Karpas-422 (cell line): ENCODE measurements around the gene PTPRM. TPM values are rescaled to one million over a fixed set of nuclear protein-coding genes. Genes with fewer than 3 reads are reported as not detected.
"Not testable (repeated sequence)": the region's sequence is repeated elsewhere in the genome, so short reads cannot be mapped to it uniquely, and the experiment has no call there.

Source experiments
- DNase-seq: peaks from one replicate; pipeline ENCODE4 v3.0.0-alpha.2; 2015
- H2AFZ ChIP-seq: fragments of 200-600 bp; sonication (generic); 2 replicates; pipeline ENCODE4 v1.6.1; 2014; ENCODE audit warnings: antibody characterized with exemption, low read length, mixed read lengths
- H3K27ac ChIP-seq: fragments of 200-600 bp; sonication (generic); 2 replicates; pipeline ENCODE4 v1.5.1; 2014; ENCODE audit warnings: mild to moderate bottlenecking, low read length, moderate library complexity
- H3K27me3 ChIP-seq: fragments of 200-600 bp; sonication (generic); 2 replicates; pipeline ENCODE4 v1.6.1; 2014; ENCODE audit warnings: low read length, mixed read lengths
- H3K36me3 ChIP-seq: fragments of 200-600 bp; sonication (generic); 2 replicates; pipeline ENCODE4 v1.6.1; 2014; ENCODE audit warnings: low read length, mixed read lengths; ENCODE audit not compliant: insufficient read depth
- H3K4me1 ChIP-seq: fragments of 200-600 bp; sonication (generic); 2 replicates; pipeline ENCODE4 v1.6.1; 2014; ENCODE audit warnings: mild to moderate bottlenecking, low read length, mixed read lengths
- H3K4me2 ChIP-seq: fragments of 200-600 bp; sonication (generic); 2 replicates; pipeline ENCODE4 v1.6.1; 2014; ENCODE audit warnings: low read length, low read depth, mild to moderate bottlenecking; ENCODE audit not compliant: poor library complexity, severe bottlenecking
- H3K4me3 ChIP-seq: fragments of 200-600 bp; sonication (generic); 2 replicates; pipeline ENCODE4 v1.5.1; 2014; ENCODE audit warnings: mild to moderate bottlenecking, antibody characterized with exemption, low read length, mixed read lengths
- H3K79me2 ChIP-seq: fragments of 200-600 bp; sonication (generic); 2 replicates; pipeline ENCODE4 v1.6.1; 2014; ENCODE audit warnings: mild to moderate bottlenecking, low read length, mixed read lengths
- H3K9ac ChIP-seq: fragments of 200-600 bp; sonication (generic); 2 replicates; pipeline ENCODE4 v1.6.0; 2014; ENCODE audit warnings: low read length
- H3K9me2 ChIP-seq: fragments of 200-600 bp; sonication (generic), shearing (Covaris generic); replicated peaks from 2 replicates; pipeline ENCODE4 v1.6.0; 2014; ENCODE audit warnings: mild to moderate bottlenecking, low read length, moderate library complexity; ENCODE audit not compliant: insufficient read depth
- H3K9me3 ChIP-seq: fragments of 300-700, 200-600 bp; sonication (generic); 2 replicates; pipeline ENCODE4 v1.6.1; 2014; ENCODE audit warnings: low read length, mixed read lengths
- H4K20me1 ChIP-seq: fragments of 200-600 bp; sonication (generic); 2 replicates; pipeline ENCODE4 v1.6.1; 2014; ENCODE audit warnings: mild to moderate bottlenecking, antibody characterized with exemption, low read length, low read depth; ENCODE audit not compliant: insufficient read depth
- total RNA-seq: library from RNA; depleted of rRNA; stranded (reverse); fragments of >200 nt; shearing (Covaris generic); gene quantifications from 2 replicates; pipeline ENCODE4 v1.2.3, GENCODE V29; 2014; ENCODE audit warnings: low replicate concordance

The PTPRM gene
- total RNA-seq, 1 experiment from 2014 or later = not detected

DNA sequence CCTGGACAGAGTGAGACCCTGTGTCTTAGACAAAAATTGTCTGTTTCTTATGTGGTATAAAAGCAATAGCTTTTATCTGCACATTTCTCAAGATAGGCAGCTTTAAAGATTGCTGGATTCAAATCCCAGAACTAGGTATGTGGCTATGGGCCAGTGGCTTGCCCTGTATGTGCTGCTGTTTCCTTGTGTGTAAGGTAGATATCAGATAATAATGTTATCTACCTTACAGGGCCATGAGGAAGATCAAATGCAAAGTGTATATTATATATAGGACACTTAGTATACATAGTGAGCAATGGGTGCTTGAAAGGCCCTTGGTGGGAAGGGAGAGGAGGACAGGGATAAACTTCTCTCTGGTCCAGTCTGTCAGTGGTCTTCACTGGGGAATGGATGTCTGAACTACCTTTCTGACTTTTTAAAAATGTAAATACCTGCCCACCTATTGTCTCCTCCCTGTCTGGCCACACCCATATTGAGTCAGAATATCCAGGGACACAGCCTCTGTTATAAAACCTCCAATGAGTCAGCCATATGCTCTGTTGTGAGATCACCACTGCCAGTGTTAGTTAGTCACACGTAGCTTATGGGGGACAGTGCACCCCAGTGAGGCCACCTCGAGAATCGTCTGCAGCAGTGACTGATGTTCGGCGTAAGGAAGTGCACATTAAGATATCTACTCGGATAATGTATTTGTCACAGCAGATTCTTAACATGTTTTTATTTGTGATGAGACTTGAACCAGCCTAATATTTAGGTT, 383.4 kb downstream of the PTPRM start:
- Histone ChIP-seq H4K20me1 (no peaks in the 10 kb centered on the region), H3K27ac (no peak overlapping the region), H3K9me3 (no peaks in the 10 kb centered on the region), H3K9ac (no peak overlapping the region), H3K36me3 (no peaks in the 10 kb centered on the region), H3K4me1 (no peaks in the 10 kb centered on the region), H3K79me2 (no peaks in the 10 kb centered on the region), H3K4me2 (no peak overlapping the region), H3K9me2 (no peaks in the 10 kb centered on the region), H3K27me3 (no peaks in the 10 kb centered on the region), H2AFZ (no peak overlapping the region), H3K4me3 (no peak overlapping the region)
- no peak for DNase-seq

DNA sequence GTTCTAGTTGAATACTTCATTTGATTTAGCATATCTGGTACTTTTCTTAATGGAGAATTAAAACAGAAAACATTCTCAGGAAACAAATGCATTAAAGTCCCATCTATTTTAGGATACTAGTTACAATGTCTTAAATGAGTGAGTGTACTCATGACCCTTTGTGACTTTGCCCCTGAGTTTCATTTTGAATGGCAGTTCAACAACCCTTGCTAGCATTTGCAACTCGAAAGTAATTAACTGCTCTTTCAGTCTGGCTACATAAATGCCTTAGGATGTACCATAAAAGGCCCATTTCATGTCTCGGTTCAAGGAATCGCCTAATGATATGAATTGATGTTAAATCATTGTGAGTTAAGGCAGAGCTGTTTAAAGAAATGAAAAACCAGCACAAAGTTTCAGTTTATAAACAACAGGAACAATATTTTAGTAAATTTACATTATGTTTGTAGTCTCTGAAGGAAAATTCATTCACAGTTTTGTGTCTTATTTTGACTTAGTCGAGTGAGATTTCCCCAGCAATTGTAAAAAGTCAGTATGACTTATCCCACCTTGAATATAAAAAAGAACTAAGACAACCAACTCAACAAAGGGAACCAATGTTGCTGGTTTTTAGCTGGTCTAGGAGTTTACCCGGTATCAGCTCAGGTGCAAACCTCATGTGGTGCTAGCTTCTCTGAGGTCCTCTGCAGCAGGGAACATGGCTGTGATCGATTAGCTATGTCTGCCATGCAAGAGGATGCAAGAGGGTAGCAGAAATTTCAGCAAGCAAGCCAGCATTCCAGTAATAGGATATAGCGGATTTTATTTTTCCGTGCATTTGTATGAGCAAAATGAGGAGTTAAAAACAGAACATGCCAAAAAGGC, 386.2 kb downstream of the PTPRM start:
- Histone ChIP-seq H3K27ac (no peak overlapping the region), H3K4me3 (no peak overlapping the region)
- no peak for DNase-seq

DNA sequence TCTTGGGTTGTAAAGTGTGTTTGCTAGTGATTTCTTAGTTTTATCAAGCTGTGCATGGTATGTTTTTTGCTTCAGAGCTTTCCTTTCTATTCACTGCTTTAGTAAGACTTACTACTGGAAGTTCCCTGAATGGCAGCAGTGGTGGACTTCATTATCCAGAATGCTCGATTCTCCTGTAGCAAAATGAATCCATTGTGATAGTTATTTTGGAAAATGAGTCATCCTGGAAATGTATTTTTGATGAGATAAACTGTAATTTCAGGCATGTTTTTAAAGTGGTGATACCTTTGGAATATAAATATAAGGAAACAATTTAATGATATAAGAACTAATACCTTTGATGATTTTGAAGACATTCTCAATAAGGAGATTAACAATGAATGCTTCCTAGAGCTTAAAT, 387.1 kb downstream of the PTPRM start:
- Histone ChIP-seq H3K4me3 (no peak overlapping the region), H3K27ac (no peak overlapping the region), H4K20me1 (no peaks in the 10 kb centered on the region), H3K27me3 (no peaks in the 10 kb centered on the region), H3K4me1 (no peaks in the 10 kb centered on the region), H3K9me3 (no peaks in the 10 kb centered on the region), H3K9ac (no peak overlapping the region), H2AFZ (no peak overlapping the region), H3K4me2 (no peak overlapping the region), H3K9me2 (no peaks in the 10 kb centered on the region), H3K36me3 (no peaks in the 10 kb centered on the region), H3K79me2 (no peaks in the 10 kb centered on the region)
- no peak for DNase-seq

More for the DNA sequence above, 386.2 kb downstream of the PTPRM start:
- no peaks in the 10 kb centered on the region for H3K27me3 ChIP-seq
- H2AFZ ChIP-seq = no peak overlapping the region
- no peaks in the 10 kb centered on the region for H4K20me1 ChIP-seq
- no peaks in the 10 kb centered on the region for H3K9me3 ChIP-seq
- H3K4me1 ChIP-seq = no peaks in the 10 kb centered on the region
- H3K79me2 ChIP-seq = no peaks in the 10 kb centered on the region
- H3K9ac ChIP-seq = no peak overlapping the region
- H3K9me2 ChIP-seq = no peaks in the 10 kb centered on the region
- H3K36me3 ChIP-seq = no peaks in the 10 kb centered on the region
- no peak overlapping the region for H3K4me2 ChIP-seq

DNA sequence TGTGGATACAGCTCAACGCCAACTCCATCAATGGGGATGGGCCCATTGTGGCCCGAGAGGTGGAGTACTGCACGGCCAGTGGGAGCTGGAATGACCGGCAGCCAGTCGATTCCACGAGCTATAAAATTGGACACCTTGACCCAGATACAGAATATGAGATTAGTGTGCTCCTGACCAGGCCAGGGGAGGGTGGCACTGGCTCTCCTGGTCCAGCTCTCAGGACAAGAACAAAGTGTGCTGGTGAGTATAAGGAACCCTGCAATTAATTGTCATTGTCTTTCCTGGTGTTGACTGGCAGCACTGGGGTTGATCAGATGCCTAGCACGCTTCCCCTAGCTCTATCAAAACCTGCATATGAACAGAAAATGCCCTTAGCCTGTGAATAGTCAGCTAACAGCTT, 388.1 kb downstream of the PTPRM start:
- Histone ChIP-seq H3K4me3 (no peak overlapping the region), H3K27me3 (no peaks in the 10 kb centered on the region), H3K4me1 (no peaks in the 10 kb centered on the region), H3K9ac (no peak overlapping the region), H4K20me1 (no peaks in the 10 kb centered on the region), H3K9me2 (no peaks in the 10 kb centered on the region), H3K27ac (no peak overlapping the region), H3K9me3 (no peaks in the 10 kb centered on the region), H3K4me2 (no peak overlapping the region), H2AFZ (no peak overlapping the region), H3K36me3 (no peaks in the 10 kb centered on the region), H3K79me2 (no peaks in the 10 kb centered on the region)
- no peak for DNase-seq

DNA sequence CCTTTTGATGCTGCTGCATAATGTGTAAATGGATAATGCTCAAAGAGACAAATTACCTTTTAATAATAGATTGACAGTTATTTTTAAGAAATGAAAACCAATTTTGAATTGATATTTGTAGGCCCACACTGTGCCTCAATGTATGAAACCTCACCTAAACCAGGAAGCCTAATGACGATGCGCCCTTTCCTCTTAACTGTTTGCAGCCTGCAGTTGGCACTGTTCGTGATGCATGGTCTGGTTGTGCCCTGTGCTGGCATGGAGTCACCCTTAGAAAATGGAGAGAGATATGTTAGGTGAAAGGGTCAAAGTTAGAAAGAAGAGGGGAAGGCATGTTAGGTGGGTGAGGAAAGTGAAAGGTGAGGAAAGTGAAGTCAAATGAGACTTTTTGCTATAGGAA, 390.2 kb downstream of the PTPRM start:
- H2AFZ ChIP-seq = no peak overlapping the region
- H3K4me3 ChIP-seq = no peak overlapping the region
- no peaks in the 10 kb centered on the region for H3K79me2 ChIP-seq
- H3K27ac ChIP-seq = no peak overlapping the region
- H3K4me1 ChIP-seq = no peaks in the 10 kb centered on the region
- no peak overlapping the region for H3K4me2 ChIP-seq
- H3K9ac ChIP-seq = no peak overlapping the region
- H3K36me3 ChIP-seq = no peaks in the 10 kb centered on the region
- H3K9me2 ChIP-seq = no peaks in the 10 kb centered on the region
- no peak for DNase-seq
- H3K27me3 ChIP-seq = no peaks in the 10 kb centered on the region
- no peaks in the 10 kb centered on the region for H4K20me1 ChIP-seq
- no peaks in the 10 kb centered on the region for H3K9me3 ChIP-seq

DNA sequence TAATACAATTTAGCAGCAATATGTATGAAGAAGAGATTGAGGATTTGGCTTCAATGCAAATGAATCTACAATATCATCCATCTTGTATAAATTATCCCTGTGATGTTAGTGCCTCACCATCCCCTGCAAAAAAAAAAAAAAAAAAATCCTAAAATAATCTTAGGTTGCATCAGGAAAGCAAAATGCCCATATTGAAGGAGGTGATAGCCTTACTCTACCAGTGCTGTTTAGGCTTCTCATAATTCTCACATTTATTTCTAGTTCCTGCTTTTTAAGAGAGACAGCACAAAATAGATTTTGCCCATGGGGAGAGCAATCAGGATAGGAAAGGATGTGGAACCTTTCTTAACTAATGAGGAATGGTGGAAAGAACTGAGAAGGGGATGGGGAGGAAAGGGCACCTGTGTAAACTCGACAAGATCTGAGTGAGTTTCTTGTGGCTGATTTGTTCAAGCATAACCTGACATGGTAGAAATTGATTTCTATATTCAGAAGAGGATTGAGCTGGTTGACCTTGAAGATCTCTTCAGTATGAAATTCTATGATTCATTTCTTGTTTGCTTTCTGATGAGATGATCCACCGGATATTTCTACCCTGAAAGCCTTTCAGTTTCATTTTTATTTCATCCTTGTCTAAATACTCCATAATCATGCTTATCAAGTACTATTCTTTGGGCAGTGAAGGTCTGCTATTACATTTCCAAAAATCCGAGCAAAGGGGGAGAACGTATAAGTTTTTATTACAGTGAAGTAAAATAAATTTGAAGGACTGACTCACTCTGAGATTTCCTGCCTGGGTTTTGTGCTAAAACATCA, 391.2 kb downstream of the PTPRM start:
- H4K20me1 ChIP-seq = no peaks in the 10 kb centered on the region
- no peak overlapping the region for H3K4me3 ChIP-seq
- no peaks in the 10 kb centered on the region for H3K9me2 ChIP-seq
- no peak overlapping the region for H3K9ac ChIP-seq
- H3K4me1 ChIP-seq = no peaks in the 10 kb centered on the region
- no peak overlapping the region for H3K4me2 ChIP-seq
- no peaks in the 10 kb centered on the region for H3K36me3 ChIP-seq
- no peak overlapping the region for H3K27ac ChIP-seq
- H3K9me3 ChIP-seq = no peaks in the 10 kb centered on the region
- no peaks in the 10 kb centered on the region for H3K27me3 ChIP-seq
- DNase-seq = no peak
- H2AFZ ChIP-seq = no peak overlapping the region
- H3K79me2 ChIP-seq = no peaks in the 10 kb centered on the region

DNA sequence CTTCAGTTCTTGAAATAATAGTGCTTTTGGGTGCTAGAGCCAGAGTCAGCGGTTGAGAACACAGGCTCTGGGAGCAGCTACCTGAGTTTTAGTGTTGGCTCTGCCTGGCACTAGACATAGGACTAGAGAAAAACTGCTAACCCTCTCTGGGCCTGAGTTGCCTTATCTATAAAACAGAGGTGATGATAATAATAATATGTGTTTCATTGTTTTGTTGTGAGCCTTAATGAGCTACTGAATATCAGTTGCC, 391.7 kb downstream of the PTPRM start:
- Histone ChIP-seq H3K4me1 (no peaks in the 10 kb centered on the region), H2AFZ (no peak overlapping the region), H3K9ac (no peak overlapping the region), H3K36me3 (no peaks in the 10 kb centered on the region), H3K79me2 (no peaks in the 10 kb centered on the region), H3K27ac (no peak overlapping the region), H3K9me3 (no peaks in the 10 kb centered on the region), H3K27me3 (no peaks in the 10 kb centered on the region), H4K20me1 (no peaks in the 10 kb centered on the region), H3K4me2 (no peak overlapping the region), H3K9me2 (no peaks in the 10 kb centered on the region), H3K4me3 (no peak overlapping the region)
- no peak for DNase-seq

DNA sequence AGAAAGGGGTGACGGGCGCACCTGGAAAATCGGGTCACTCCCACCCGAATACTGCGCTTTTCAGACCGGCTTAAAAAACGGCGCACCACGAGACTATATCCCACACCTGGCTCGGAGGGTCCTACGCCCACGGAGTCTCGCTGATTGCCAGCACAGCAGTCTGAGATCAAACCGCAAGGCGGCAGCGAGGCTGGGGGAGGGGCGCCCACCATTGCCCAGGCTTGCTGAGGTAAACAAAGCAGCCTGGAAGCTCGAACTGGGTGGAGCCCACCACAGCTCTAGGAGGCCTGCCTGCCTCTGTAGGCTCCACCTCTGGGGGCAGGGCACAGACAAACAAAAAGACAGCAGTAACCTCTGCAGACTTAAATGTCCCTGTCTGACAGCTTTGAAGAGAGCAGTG, 399.6 kb downstream of the PTPRM start:
- H2AFZ ChIP-seq, H4K20me1 ChIP-seq, H3K79me2 ChIP-seq, H3K4me3 ChIP-seq, H3K9me3 ChIP-seq, H3K27ac ChIP-seq, H3K27me3 ChIP-seq, H3K9me2 ChIP-seq, DNase-seq, H3K9ac ChIP-seq, H3K4me1 ChIP-seq, H3K4me2 ChIP-seq, H3K36me3 ChIP-seq: not testable (repeated sequence)
